ENCODE data around the gene RIPOR1.

RIPOR1 gene

GRCh38 chr16:67539271-67539670, 10.6 kb downstream of the RIPOR1 start:
- DNase-seq, result no peak

DNA sequence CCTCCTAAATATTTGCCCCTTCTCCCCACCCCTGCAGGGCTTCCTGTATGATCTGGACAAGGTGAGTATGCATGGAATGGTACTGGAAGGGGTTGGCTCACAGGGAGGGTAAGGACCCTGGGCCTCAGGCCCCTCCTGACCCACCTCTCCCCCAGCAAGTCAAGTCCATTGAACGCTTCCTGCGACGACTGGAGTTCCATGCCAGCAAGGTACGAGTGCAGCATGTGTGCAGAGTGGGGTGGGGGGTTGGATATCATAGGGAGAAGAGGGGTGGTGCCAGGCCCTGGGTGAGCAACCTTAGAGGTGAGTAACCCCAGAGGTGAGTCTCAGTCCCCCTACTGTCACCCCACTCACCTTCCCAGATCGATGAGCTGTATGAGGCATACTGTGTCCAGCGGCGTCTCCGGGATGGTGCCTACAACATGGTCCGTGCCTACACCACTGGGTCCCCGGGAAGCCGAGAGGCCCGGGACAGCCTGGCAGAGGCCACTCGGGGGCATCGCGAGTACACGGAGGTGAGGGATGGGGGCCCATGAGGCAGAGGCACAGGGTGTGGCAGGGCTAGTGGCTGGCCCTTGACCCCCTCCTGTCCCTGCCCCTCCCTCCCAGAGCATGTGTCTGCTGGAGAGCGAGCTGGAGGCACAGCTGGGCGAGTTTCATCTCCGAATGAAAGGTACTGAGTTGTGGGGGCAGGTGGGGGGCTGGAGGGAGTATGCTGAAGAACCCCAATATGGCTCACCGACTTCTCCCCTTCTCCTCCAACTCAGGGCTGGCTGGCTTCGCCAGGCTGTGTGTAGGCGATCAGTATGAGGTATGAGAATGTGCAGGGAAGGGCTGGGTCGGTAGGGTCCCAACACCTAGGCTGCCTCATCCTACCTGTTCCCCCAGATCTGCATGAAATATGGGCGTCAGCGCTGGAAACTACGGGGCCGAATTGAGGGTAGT, 11.3 kb downstream of the RIPOR1 start:
- peak; percentile 34 for DNase-seq

- DNase-seq, result peak; percentile 25
Measured at GRCh38 chr16:67540756-67541155, 12.1 kb downstream of the RIPOR1 start.

DNA sequence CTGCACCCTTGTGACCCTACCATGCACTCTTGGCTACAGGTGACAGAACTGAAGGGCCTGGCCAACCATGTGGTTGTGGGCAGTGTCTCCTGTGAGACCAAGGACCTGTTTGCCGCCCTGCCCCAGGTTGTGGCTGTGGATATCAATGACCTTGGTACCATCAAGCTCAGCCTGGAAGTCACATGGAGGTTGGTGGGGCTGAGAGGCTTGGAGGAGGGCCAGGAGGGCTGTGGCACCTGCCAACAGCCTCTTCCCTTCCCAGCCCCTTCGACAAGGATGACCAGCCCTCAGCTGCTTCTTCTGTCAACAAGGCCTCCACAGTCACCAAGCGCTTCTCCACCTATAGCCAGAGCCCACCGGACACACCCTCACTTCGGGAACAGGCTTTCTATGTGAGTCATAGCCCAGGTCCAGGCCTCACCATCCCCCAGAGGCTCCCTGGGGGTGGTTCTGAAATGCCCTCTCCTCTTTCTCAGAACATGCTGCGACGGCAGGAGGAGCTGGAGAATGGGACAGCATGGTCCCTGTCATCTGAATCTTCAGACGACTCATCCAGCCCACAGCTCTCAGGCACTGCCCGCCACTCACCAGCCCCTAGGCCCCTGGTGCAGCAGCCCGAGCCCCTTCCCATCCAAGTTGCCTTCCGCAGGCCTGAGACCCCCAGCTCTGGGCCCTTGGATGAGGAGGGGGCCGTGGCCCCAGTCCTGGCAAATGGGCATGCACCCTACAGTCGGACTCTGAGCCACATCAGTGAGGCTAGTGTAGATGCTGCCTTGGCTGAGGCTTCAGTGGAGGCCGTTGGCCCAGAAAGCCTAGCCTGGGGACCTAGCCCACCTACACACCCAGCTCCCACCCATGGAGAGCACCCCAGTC, 13.0 kb downstream of the RIPOR1 start:
- DNase-seq, result peak; percentile 27

DNA sequence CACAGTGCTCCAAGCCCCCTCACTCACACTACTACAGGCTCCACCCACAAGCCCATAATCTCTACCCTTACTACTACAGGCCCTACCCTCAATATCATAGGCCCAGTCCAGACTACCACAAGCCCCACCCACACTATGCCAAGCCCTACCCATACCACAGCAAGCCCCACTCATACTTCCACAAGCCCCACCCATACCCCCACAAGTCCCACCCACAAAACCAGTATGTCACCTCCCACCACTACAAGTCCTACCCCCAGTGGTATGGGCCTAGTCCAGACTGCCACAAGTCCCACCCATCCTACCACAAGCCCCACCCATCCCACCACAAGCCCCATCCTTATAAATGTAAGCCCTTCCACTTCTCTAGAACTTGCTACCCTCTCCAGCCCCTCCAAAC, 13.8 kb downstream of the RIPOR1 start:
- DNase-seq, result peak; percentile 59

DNA sequence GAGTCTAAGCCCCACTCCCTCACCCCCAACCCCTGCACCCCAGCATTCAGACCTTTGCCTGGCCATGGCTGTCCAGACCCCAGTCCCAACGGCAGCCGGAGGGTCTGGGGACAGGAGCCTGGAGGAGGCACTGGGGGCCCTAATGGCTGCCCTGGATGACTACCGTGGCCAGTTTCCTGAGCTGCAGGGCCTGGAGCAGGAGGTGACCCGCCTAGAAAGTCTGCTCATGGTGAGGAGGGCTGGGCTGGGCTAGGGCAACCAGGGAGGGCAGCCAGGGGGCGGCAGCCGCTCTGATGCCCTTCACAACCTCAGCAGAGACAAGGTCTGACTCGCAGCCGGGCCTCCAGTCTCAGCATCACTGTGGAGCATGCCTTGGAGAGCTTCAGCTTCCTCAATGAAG, 14.4 kb downstream of the RIPOR1 start:
- peak; percentile 23 for DNase-seq

DNA sequence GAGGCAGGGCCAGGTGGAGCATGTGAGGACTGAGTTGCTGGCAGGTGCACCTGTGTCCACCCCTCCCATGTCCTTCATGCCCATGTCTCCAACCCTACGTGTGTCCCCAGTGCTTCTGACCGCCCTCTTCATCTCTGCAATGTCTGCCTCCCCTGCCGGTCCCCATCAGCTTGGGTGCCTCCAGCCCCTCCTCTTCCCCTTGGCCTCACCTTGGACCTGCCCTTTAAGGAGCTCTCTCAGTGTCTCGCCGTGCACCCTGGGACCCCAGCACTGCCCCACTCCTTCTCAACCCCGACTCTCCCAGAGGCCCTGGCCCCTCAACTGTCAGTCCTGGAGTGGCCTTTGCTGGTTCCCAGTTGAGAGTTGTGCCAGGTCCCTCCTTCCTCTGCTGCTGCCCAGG, 15.0 kb downstream of the RIPOR1 start:
- no peak for DNase-seq

DNA sequence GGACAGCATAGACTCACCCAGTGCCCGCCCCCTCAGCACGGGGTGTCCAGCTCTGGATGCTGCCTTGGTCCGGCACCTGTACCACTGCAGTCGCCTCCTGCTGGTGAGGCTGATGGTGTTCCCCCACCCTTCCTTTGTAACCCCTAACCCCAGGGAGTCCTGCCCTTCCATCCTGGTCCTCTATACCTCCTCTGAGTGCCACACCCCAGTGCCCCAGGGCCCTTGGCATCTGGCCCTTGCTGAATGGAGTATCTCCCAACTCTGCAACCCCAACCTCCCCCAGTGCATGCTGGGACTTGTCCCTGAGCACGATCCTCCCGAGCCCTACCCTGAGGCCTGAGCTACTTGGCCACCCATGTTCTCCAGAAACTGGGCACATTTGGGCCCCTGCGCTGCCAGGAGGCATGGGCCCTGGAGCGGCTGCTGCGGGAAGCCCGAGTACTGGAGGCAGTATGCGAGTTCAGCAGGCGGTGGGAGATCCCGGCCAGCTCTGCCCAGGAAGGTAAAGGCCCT, 15.8 kb downstream of the RIPOR1 start:
- DNase-seq, result no peak

- DNase-seq, result no peak
Measured at GRCh38 chr16:67544844-67545664, 16.4 kb downstream of the RIPOR1 start.

GRCh38 chr16:67545665-67546024, 17.0 kb downstream of the RIPOR1 start:
- DNase-seq, result no peak

- no peak for DNase-seq
Measured at GRCh38 chr16:67546091-67546501, 17.5 kb downstream of the RIPOR1 start.

DNA sequence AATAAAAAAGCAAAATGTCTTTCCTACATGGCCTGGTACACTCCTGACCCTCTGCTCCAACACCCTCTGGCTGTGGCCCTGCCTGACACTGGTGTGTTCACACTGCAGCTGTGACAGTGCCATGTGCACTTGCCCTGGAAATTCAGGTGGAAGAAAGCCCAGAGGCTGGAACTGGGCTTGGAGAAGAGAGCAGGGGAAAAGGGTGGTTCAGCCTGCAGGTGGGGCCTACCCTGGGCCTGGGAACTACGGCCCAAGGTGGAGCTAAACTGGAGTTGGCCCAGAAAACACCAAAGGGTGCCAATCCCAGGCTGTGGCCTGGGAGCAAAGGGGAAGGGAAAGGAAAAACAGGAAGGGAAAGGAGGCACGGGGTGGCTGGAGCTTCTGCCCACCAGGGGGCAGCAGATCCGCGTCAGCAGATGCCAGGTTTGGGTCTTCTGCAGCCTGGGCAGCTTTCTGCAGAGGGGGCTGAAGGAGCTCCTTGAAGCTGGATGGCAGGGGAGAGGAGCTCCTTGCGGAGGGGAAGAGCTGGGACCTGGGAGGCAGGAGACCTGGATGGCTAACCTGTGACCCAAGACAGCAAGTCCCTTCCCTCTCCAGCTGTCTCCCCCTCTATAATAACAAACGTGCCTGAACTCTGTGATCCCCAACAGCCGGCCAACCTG, 18.3 kb downstream of the RIPOR1 start:
- DNase-seq, result peak; percentile 72

- no peak for DNase-seq
Measured at GRCh38 chr16:67547423-67548264, 19.0 kb downstream of the RIPOR1 start.

DNA sequence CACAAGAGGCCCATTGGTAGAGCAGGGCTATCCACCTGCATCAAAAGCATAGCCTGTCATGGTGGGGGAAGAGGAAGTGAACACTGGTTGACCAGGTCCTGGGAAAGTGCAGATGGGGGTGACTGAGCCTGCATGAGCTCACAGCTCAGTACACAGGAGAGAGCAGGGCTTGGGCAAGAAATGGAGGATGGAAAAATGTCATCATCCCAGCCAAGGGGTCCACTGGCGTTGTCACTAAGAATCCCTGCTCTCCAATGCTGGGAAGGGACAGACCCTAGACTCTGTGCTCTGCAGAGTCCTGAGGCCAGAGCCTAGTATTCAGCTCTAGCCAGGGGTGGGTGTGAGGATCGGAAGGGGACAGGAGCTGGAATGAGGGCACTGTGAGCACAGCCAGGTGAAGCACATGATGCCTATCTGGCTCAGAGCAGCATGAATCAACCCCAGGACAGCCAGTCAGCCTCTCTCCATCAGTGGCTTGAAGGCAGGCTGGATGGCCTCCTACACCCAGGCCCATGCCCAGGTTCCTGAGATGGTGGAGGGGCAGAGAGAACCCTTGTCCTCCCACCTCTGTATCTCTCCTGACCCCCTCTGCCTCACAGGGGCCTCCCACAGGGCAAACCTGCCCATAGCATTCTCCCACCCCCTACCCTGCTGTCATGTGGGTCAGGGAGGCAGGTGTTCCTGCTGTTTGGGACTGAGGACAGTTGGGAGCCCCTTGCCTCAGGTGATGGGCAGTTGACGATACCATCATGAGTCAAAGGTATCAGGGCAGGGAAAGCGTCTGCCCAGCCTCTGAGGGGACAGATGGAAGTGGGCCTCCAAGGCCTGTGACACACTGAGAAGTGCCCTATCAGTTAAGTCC, 19.9 kb downstream of the RIPOR1 start:
- DNase-seq, result no peak

GRCh38 chr16:67549240-67549639, 20.6 kb downstream of the RIPOR1 start:
- no peak for DNase-seq

- no peak for DNase-seq
Measured at GRCh38 chr16:67549936-67550335, 21.3 kb downstream of the RIPOR1 start.

- no peak for DNase-seq
Measured at GRCh38 chr16:67551091-67551490, 22.5 kb downstream of the RIPOR1 start.

- no peak for DNase-seq
Measured at GRCh38 chr16:67551972-67552371, 23.3 kb downstream of the RIPOR1 start.

GRCh38 chr16:67552476-67552875, 23.8 kb downstream of the RIPOR1 start:
- no peak for DNase-seq

- no peak for DNase-seq
Measured at GRCh38 chr16:67555795-67556212, 27.2 kb downstream of the RIPOR1 start.

Data from left hindlimb (tissue), 1 donor.